HepG2 (cell line): Measurements from ENCODE around the gene KCTD5. TPM values are rescaled to one million over a fixed set of nuclear protein-coding genes. Genes with fewer than 3 reads are reported as not detected.

Source experiments
- DNMT3B ChIP-seq: conservative IDR thresholded peaks from 2 replicates; pipeline ENCODE4 v1.6.1; 2016; ENCODE audit warnings: missing biosample characterization, control low read depth
- HES4 ChIP-seq: sonication (generic); formaldehyde crosslinking; IDR thresholded peaks from 2 replicates; pipeline ENCODE4 v1.9.0; 2021; ENCODE audit warnings: mild to moderate bottlenecking, missing genetic modification reagents, borderline replicate concordance
- HNRNPK ChIP-seq: fragments of 200-400 bp; formaldehyde crosslinking; IDR thresholded peaks from 2 replicates; pipeline ENCODE4 v1.6.1; 2018; ENCODE audit warnings: low read length, low read depth, moderate library complexity, mild to moderate bottlenecking; ENCODE audit not compliant: poor library complexity, severe bottlenecking
- IKZF4 ChIP-seq: sonication (generic); formaldehyde crosslinking; IDR thresholded peaks from 2 replicates; pipeline ENCODE4 v1.5.1; 2020; ENCODE audit warnings: borderline replicate concordance, mild to moderate bottlenecking, low read depth, missing genetic modification reagents; ENCODE audit errors: not compliant biosample characterization
- ISX ChIP-seq: sonication (generic); formaldehyde crosslinking; conservative IDR thresholded peaks from 2 replicates; pipeline ENCODE4 v1.5.0; 2020; ENCODE audit warnings: missing genetic modification reagents
- JUN ChIP-seq: sonication (generic); formaldehyde crosslinking; IDR thresholded peaks from 2 replicates; pipeline ENCODE4 v1.4.0; 2020; ENCODE audit warnings: mild to moderate bottlenecking, missing genetic modification reagents
- JUNB ChIP-seq: sonication (generic); formaldehyde crosslinking; IDR thresholded peaks from 2 replicates; pipeline ENCODE4 v1.8.0; 2022; ENCODE audit warnings: missing genetic modification reagents, mild to moderate bottlenecking, borderline replicate concordance
- KAT7 ChIP-seq: IDR thresholded peaks from 2 replicates; pipeline ENCODE4 v1.6.1; 2018; ENCODE audit warnings: borderline replicate concordance, missing compliant biosample characterization
- ONECUT2 ChIP-seq: sonication (generic); formaldehyde crosslinking; IDR thresholded peaks from 2 replicates; pipeline ENCODE4 v1.4.0; 2020; ENCODE audit warnings: missing genetic modification reagents
- PAF1 ChIP-seq: IDR thresholded peaks from 2 replicates; pipeline ENCODE4 v1.6.1; 2016; ENCODE audit warnings: missing genetic modification reagents, missing compliant biosample characterization
- SMAD9 ChIP-seq: sonication (generic); formaldehyde crosslinking; IDR thresholded peaks from 2 replicates; pipeline ENCODE4 v1.5.1; 2020; ENCODE audit warnings: mild to moderate bottlenecking, missing genetic modification reagents
- SP1 ChIP-seq, 2 experiments: fragments of 450-650 bp in 1 of 2; sonication (generic) in 1 of 2; formaldehyde crosslinking in 1 of 2; IDR thresholded peaks; 2 replicates each; pipeline versions ENCODE4 v1.4.0 to v1.6.1; 2016 to 2020; ENCODE audit warnings: missing genetic modification reagents in 1 of 2
- ZMYM3 ChIP-seq: sonication (generic); formaldehyde crosslinking; IDR thresholded peaks from 2 replicates; pipeline ENCODE4 v1.5.1; 2020; ENCODE audit warnings: mild to moderate bottlenecking, missing genetic modification reagents
- ZNF33A ChIP-seq: sonication (generic); formaldehyde crosslinking; IDR thresholded peaks from 2 replicates; pipeline ENCODE4 v1.5.1; 2020; ENCODE audit warnings: missing genetic modification reagents, mild to moderate bottlenecking, moderate library complexity, borderline replicate concordance
- ZNF570 ChIP-seq: sonication (generic); formaldehyde crosslinking; IDR thresholded peaks from 2 replicates; pipeline ENCODE4 v1.4.0; 2020; ENCODE audit warnings: mild to moderate bottlenecking, missing genetic modification reagents, borderline replicate concordance
- ZNF644 ChIP-seq: IDR thresholded peaks from 2 replicates; pipeline ENCODE4 v1.6.1; 2016; ENCODE audit warnings: low read depth
- ZNF660 ChIP-seq: sonication (generic); formaldehyde crosslinking; IDR thresholded peaks from 2 replicates; pipeline ENCODE4 v1.5.1; 2020; ENCODE audit warnings: mild to moderate bottlenecking, low read depth, missing genetic modification reagents, borderline replicate concordance
- ZNF737 ChIP-seq: sonication (generic); formaldehyde crosslinking; IDR thresholded peaks from 2 replicates; pipeline ENCODE4 v1.5.0; 2020; ENCODE audit warnings: missing genetic modification reagents, mild to moderate bottlenecking, borderline replicate concordance
- ZNF850 ChIP-seq: sonication (generic); formaldehyde crosslinking; conservative IDR thresholded peaks from 2 replicates; pipeline ENCODE4 v1.9.0; 2021; ENCODE audit warnings: mild to moderate bottlenecking, missing genetic modification reagents
- polyA plus RNA-seq, 8 experiments: library from polyadenylated mRNA; depleted of rRNA in 3 of 8; stranded (reverse) in 7 of 8; unstranded in 1 of 8; fragments of >200 nt; fragmentation: Illumina TruSeq in 4 of 8; extraction: Trizol in 4 of 8; gene quantifications; 2 replicates each; pipeline versions ENCODE4 v1.2.1 to v1.2.3, GENCODE V29; 2011 to 2016; ENCODE audit warnings: low read depth in 4 of 8, missing spikeins in 1 of 8, mixed read lengths in 1 of 8; ENCODE audit not compliant: insufficient read depth in 1 of 8
- total RNA-seq, 5 experiments: library from RNA; depleted of rRNA; stranded (reverse); fragments of >200 nt; fragmentation: Illumina TruSeq; extraction: Trizol; gene quantifications; 2 replicates each; pipeline ENCODE4 v1.2.3, GENCODE V29; 2016; ENCODE audit warnings: low read depth in 1 of 5
- TF ChIP-seq, protein P1 (sequence below): sonication (generic); formaldehyde crosslinking; IDR thresholded peaks from 2 replicates; pipeline ENCODE4 v1.4.0; 2020; ENCODE audit warnings: missing genetic modification reagents
- TF ChIP-seq, protein P2 (sequence below): sonication (generic); formaldehyde crosslinking; IDR thresholded peaks from 2 replicates; pipeline ENCODE4 v1.4.0; 2020; ENCODE audit warnings: missing genetic modification reagents
- TF ChIP-seq, protein P3 (sequence below): sonication (generic); formaldehyde crosslinking; IDR thresholded peaks from 2 replicates; pipeline ENCODE4 v1.4.0; 2020; ENCODE audit warnings: missing genetic modification reagents, borderline replicate concordance
- TF ChIP-seq, protein P4 (sequence below): IDR thresholded peaks from 2 replicates; pipeline ENCODE4 v1.6.1; 2016; ENCODE audit warnings: control low read depth

Gene KCTD5
- total and polyA plus RNA-seq, 2 of the 13 experiments (the other 11 are each of a cell fraction or from before 2014, with no cell fraction given), result 25.4 to 29.8 TPM

DNA sequence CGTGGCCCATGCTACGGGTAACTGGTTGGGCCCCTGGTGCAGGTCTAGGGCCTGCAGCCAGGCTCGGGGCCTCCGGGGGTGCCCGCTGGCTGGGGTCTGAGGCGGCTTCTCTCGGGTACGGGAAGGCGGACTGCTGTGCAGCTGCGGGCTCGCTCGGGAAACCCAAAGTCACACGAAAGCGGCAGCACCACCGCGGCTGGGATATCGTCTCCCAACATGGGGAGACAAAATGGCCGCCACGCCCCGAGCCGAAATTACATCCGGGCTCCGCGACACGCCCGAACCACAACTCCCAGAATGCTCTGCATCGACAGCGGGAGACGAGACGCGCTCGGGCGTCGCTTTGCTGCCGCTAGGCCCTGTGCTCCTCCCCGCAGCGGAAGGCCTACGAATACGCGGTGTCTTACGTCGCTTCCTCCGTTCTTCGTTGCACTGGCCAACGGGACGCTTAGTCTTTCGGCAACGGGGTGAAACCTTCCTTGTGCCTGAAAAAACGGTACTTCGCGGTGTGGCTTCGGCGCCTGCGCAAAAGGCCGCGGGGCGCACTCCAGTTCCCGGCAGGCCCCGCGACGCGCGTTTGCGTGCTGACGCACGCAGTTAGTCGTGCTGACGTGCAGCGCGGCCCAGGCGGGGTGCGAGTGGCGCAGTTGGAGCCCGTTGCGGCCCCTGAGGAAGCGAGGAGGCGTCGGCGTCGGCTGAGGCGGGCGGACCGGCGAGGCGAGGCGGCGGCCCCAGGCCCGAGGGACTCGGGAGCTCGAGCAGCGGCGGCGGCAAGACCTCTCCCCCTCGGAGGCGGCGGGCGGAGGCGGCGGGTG lies 69.9 kb downstream of the KCTD5 start, which contains the start of gene SRRM2 (continued):
- TF ChIP-seq, protein P1, sequence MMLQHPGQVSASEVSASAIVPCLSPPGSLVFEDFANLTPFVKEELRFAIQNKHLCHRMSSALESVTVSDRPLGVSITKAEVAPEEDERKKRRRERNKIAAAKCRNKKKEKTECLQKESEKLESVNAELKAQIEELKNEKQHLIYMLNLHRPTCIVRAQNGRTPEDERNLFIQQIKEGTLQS (CRISPR knock-in tag), result peak; percentile 37; the same call in 1 of the 2 replicates
- 0 out of 2 replicates have a peak, but pooled peaks have one; percentile 34 for TF ChIP-seq KAT7 (CRISPR knock-in tag)
- TF ChIP-seq, protein P2, sequence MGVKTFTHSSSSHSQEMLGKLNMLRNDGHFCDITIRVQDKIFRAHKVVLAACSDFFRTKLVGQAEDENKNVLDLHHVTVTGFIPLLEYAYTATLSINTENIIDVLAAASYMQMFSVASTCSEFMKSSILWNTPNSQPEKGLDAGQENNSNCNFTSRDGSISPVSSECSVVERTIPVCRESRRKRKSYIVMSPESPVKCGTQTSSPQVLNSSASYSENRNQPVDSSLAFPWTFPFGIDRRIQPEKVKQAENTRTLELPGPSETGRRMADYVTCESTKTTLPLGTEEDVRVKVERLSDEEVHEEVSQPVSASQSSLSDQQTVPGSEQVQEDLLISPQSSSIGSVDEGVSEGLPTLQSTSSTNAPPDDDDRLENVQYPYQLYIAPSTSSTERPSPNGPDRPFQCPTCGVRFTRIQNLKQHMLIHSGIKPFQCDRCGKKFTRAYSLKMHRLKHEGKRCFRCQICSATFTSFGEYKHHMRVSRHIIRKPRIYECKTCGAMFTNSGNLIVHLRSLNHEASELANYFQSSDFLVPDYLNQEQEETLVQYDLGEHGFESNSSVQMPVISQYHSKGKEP (CRISPR knock-in tag), result no peak
- peak; percentile 92; the same call in 1 of the 2 replicates for TF ChIP-seq ZNF33A (CRISPR knock-in tag)
- no peak for TF ChIP-seq ZNF660 (CRISPR knock-in tag)
- no peak for TF ChIP-seq HNRNPK
- TF ChIP-seq ZNF644 (CRISPR knock-in tag), result 0 out of 2 replicates have a peak, but pooled peaks have one; percentile 7
- TF ChIP-seq SP1 (IDR thresholded peaks at IDR 0.05), result no peak
- TF ChIP-seq SP1 (CRISPR knock-in tag; IDR thresholded peaks at IDR 0.05), result no peak; the same call in none of the 2 replicates
- no peak for TF ChIP-seq SMAD9
- peak; percentile 0; the same call in 1 of the 2 replicates for TF ChIP-seq HES4 (CRISPR knock-in tag)
- 0 out of 2 replicates have a peak, but pooled peaks have one; percentile 67 for TF ChIP-seq ZNF570
- peak; percentile 80 for TF ChIP-seq IKZF4 (CRISPR knock-in tag)
- peak; percentile 9; the same call in 1 of the 2 replicates for TF ChIP-seq DNMT3B (CRISPR knock-in tag)
- TF ChIP-seq ZNF850 (CRISPR knock-in tag), result peak; percentile 78; the same call in 1 of the 2 replicates
- TF ChIP-seq JUNB (CRISPR knock-in tag), result no peak
- no peak; the same call in 1 of the 2 replicates for TF ChIP-seq JUN (CRISPR knock-in tag)
- TF ChIP-seq ISX (CRISPR knock-in tag), result peak; percentile 75; the same call in 1 of the 2 replicates
- TF ChIP-seq, protein P3, sequence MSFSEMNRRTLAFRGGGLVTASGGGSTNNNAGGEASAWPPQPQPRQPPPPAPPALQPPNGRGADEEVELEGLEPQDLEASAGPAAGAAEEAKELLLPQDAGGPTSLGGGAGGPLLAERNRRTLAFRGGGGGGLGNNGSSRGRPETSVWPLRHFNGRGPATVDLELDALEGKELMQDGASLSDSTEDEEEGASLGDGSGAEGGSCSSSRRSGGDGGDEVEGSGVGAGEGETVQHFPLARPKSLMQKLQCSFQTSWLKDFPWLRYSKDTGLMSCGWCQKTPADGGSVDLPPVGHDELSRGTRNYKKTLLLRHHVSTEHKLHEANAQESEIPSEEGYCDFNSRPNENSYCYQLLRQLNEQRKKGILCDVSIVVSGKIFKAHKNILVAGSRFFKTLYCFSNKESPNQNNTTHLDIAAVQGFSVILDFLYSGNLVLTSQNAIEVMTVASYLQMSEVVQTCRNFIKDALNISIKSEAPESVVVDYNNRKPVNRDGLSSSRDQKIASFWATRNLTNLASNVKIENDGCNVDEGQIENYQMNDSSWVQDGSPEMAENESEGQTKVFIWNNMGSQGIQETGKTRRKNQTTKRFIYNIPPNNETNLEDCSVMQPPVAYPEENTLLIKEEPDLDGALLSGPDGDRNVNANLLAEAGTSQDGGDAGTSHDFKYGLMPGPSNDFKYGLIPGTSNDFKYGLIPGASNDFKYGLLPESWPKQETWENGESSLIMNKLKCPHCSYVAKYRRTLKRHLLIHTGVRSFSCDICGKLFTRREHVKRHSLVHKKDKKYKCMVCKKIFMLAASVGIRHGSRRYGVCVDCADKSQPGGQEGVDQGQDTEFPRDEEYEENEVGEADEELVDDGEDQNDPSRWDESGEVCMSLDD (CRISPR knock-in tag), result peak; percentile 75; the same call in 1 of the 2 replicates
- TF ChIP-seq, protein P4, sequence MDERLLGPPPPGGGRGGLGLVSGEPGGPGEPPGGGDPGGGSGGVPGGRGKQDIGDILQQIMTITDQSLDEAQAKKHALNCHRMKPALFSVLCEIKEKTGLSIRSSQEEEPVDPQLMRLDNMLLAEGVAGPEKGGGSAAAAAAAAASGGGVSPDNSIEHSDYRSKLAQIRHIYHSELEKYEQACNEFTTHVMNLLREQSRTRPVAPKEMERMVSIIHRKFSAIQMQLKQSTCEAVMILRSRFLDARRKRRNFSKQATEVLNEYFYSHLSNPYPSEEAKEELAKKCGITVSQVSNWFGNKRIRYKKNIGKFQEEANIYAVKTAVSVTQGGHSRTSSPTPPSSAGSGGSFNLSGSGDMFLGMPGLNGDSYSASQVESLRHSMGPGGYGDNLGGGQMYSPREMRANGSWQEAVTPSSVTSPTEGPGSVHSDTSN (CRISPR knock-in tag), result no peak
- TF ChIP-seq PAF1, result no peak
- no peak; the same call in 1 of the 2 replicates for TF ChIP-seq ONECUT2
- TF ChIP-seq ZMYM3 (CRISPR knock-in tag), result peak; percentile 47; the same call in 1 of the 2 replicates
- no peak; the same call in 1 of the 2 replicates for TF ChIP-seq ZNF737 (CRISPR knock-in tag)
